SK-N-SH (cell line): Measurements from ENCODE around the gene TTF2. TPM values are rescaled to one million over a fixed set of nuclear protein-coding genes. Genes with fewer than 3 reads are reported as not detected.

ENCODE experiments used
- CTCF ChIA-PET: fragments of 300-600, 350-600 bp; formaldehyde crosslinking; extraction: SDS; loops from one replicate; lab custom pipeline; 2021; lab: Yijun Ruan, JAX
- POLR2A ChIA-PET: fragments of 350-600 bp; sonication (Branson Sonifier 250); formaldehyde crosslinking; extraction: SDS; loops from one replicate; lab custom pipeline; 2020; ENCODE audit warnings: antibody characterized with exemption, inconsistent platforms; lab: Yijun Ruan, JAX
- DNase-seq: peaks from one replicate; pipeline ENCODE4 v3.0.0; 2012
- H2AFZ ChIP-seq: fragments of 200-600 bp; sonication (generic); 2 replicates; pipeline ENCODE4 v1.8.1; 2016; ENCODE audit warnings: antibody characterized with exemption, mild to moderate bottlenecking, low read depth
- H3F3A ChIP-seq: fragments of 200-600 bp; sonication (generic); replicated peaks from 2 replicates; pipeline ENCODE3; 2016; ENCODE audit warnings: antibody characterized with exemption, mild to moderate bottlenecking; ENCODE audit not compliant: insufficient read depth
- H3K27ac ChIP-seq, 2 experiments: fragments of 200-500 bp in 1 of 2; fragments of 200-600 bp in 1 of 2; sonication (Bioruptor generic) in 1 of 2; sonication (generic), shearing (Covaris generic) in 1 of 2; 2 replicates each; pipeline versions ENCODE4 v1.5.1 to v1.6.1; 2014 to 2016; ENCODE audit warnings: low read depth in 2 of 2, inconsistent platforms in 1 of 2, low read length in 1 of 2, mild to moderate bottlenecking in 1 of 2, mixed read lengths in 1 of 2
- H3K27me3 ChIP-seq: fragments of 200-600 bp; sonication (generic), shearing (Covaris generic); 2 replicates; pipeline ENCODE4 v1.6.1; 2016; ENCODE audit warnings: mixed run types; ENCODE audit not compliant: insufficient read depth
- H3K36me3 ChIP-seq, 2 experiments: fragments of 200-500 bp in 1 of 2; fragments of 200-600 bp in 1 of 2; sonication (Bioruptor generic) in 1 of 2; sonication (generic) in 1 of 2; replicated peaks in 1 of 2; 2 replicates each; pipeline versions ENCODE3 to v1.5.1; 2014 to 2016; ENCODE audit warnings: low read length in 1 of 2, mild to moderate bottlenecking in 1 of 2; ENCODE audit not compliant: insufficient read depth in 2 of 2, control insufficient read depth in 1 of 2
- H3K4me1 ChIP-seq, 2 experiments: fragments of 200-500 bp in 1 of 2; fragments of 200-600 bp in 1 of 2; sonication (Bioruptor generic) in 1 of 2; sonication (generic), shearing (Covaris generic) in 1 of 2; 2 replicates each; pipeline versions ENCODE4 v1.5.1 to v1.6.1; 2014 to 2016; ENCODE audit warnings: low read depth in 1 of 2, low read length in 1 of 2, mixed run types in 1 of 2; ENCODE audit not compliant: insufficient read depth in 2 of 2, control insufficient read depth in 1 of 2
- H3K4me2 ChIP-seq: fragments of 200-600 bp; sonication (generic), shearing (Covaris generic); 2 replicates; pipeline ENCODE4 v1.6.1; 2017; ENCODE audit warnings: mixed run types
- H3K4me3 ChIP-seq, 2 experiments: fragments of 200-500 bp in 1 of 2; fragments of 200-600 bp in 1 of 2; sonication (Bioruptor generic) in 1 of 2; sonication (generic), shearing (Covaris generic) in 1 of 2; 2 replicates each; pipeline versions ENCODE4 v1.5.1 to v1.8.1; 2014 to 2016; ENCODE audit warnings: low read depth in 2 of 2, inconsistent platforms in 1 of 2, low read length in 1 of 2, mild to moderate bottlenecking in 1 of 2, mixed read lengths in 1 of 2, moderate library complexity in 1 of 2
- H3K79me2 ChIP-seq: fragments of 200-600 bp; sonication (generic); 2 replicates; pipeline ENCODE4 v1.8.1; 2017; ENCODE audit warnings: mild to moderate bottlenecking; ENCODE audit not compliant: insufficient read depth
- H3K9ac ChIP-seq: fragments of 200-600 bp; sonication (generic); 2 replicates; pipeline ENCODE4 v1.6.1; 2017; ENCODE audit warnings: mixed run types
- H3K9me2 ChIP-seq: fragments of 200-600 bp; sonication (generic); 2 replicates; pipeline ENCODE4 v1.6.1; 2017; ENCODE audit warnings: mixed run types
- H3K9me3 ChIP-seq: fragments of 200-600 bp; sonication (generic); 2 replicates; pipeline ENCODE4 v1.6.1; 2017; ENCODE audit warnings: mixed run types, mild to moderate bottlenecking, moderate library complexity
- H4K20me1 ChIP-seq: fragments of 200-600 bp; sonication (generic); 2 replicates; pipeline ENCODE4 v1.6.1; 2017; ENCODE audit warnings: mild to moderate bottlenecking, mixed run types; ENCODE audit not compliant: insufficient read depth
- CHD2 ChIP-seq: fragments of 150-350 bp; IDR thresholded peaks from 2 replicates; pipeline ENCODE4 v1.6.1; 2018; ENCODE audit warnings: low read length; ENCODE audit not compliant: partially characterized antibody
- ELF1 ChIP-seq: IDR thresholded peaks from 2 replicates; pipeline ENCODE4 v1.4.0; 2012
- EP300 ChIP-seq, 2 experiments: IDR thresholded peaks; 2 replicates each; pipeline versions ENCODE4 v1.4.0 to v1.6.1; 2012; ENCODE audit warnings: borderline replicate concordance in 1 of 2, low read depth in 1 of 2, low read length in 1 of 2
- EZH2phosphoT487 ChIP-seq: fragments of 200-600 bp; sonication (generic); IDR thresholded peaks from 2 replicates; pipeline ENCODE4 v1.6.1; 2017; ENCODE audit warnings: low read depth, mixed run types, mild to moderate bottlenecking, antibody characterized with exemption, moderate library complexity, borderline replicate concordance
- FOXJ3 ChIP-seq: sonication (generic); formaldehyde crosslinking; IDR thresholded peaks from 2 replicates; pipeline ENCODE4 v1.5.1; 2020; ENCODE audit warnings: mild to moderate bottlenecking, missing genetic modification reagents
- FOXM1 ChIP-seq: IDR thresholded peaks from 2 replicates; pipeline ENCODE4 v1.4.0; 2012; ENCODE audit warnings: low read depth, mild to moderate bottlenecking
- GABPA ChIP-seq: IDR thresholded peaks from 2 replicates; pipeline ENCODE4 v1.4.0; 2012; ENCODE audit warnings: low read depth, mild to moderate bottlenecking
- GATA2 ChIP-seq: sonication (generic); formaldehyde crosslinking; IDR thresholded peaks from 2 replicates; pipeline ENCODE4 v1.5.0; 2020; ENCODE audit warnings: mild to moderate bottlenecking, missing genetic modification reagents
- MEF2A ChIP-seq: IDR thresholded peaks from 2 replicates; pipeline ENCODE4 v1.4.0; 2012; ENCODE audit warnings: low read depth, borderline replicate concordance
- MXI1 ChIP-seq: IDR thresholded peaks from 2 replicates; pipeline ENCODE4 v1.6.1; 2012; ENCODE audit warnings: mild to moderate bottlenecking, low read depth, low read length, improper control_type of control experiment
- NRF1 ChIP-seq: IDR thresholded peaks from 2 replicates; pipeline ENCODE4 v1.6.1; 2012; ENCODE audit warnings: low read depth, mild to moderate bottlenecking, low read length
- POLR2AphosphoS5 ChIP-seq: IDR thresholded peaks from 2 replicates; pipeline ENCODE4 v1.6.1; 2012; ENCODE audit warnings: low read depth, low read length
- RXRA ChIP-seq: IDR thresholded peaks from 2 replicates; pipeline ENCODE4 v1.4.0; 2012; ENCODE audit warnings: low read depth, mild to moderate bottlenecking, borderline replicate concordance
- SIN3A ChIP-seq: IDR thresholded peaks from 2 replicates; pipeline ENCODE4 v1.6.1; 2012; ENCODE audit warnings: low read depth, mild to moderate bottlenecking, low read length, moderate library complexity, borderline replicate concordance
- SMC3 ChIP-seq: IDR thresholded peaks from 2 replicates; pipeline ENCODE4 v1.6.1; 2012; ENCODE audit warnings: low read depth, low read length, improper control_type of control experiment
- TAF1 ChIP-seq: IDR thresholded peaks from 2 replicates; pipeline ENCODE4 v1.6.1; 2012; ENCODE audit warnings: low read depth, mild to moderate bottlenecking, low read length, moderate library complexity, borderline replicate concordance
- TEAD4 ChIP-seq: IDR thresholded peaks from 2 replicates; pipeline ENCODE4 v1.4.0; 2012; ENCODE audit warnings: mild to moderate bottlenecking, borderline replicate concordance; ENCODE audit not compliant: insufficient read depth
- YY1 ChIP-seq: IDR thresholded peaks from 2 replicates; pipeline ENCODE4 v1.4.0; 2012; ENCODE audit warnings: low read depth, mild to moderate bottlenecking
- WGBS: methylation state at CpG from one replicate; pipeline ENCODE4 v1.1.6; 2017; ENCODE audit warnings: low lambda C conversion rate; 5-methylcytosine and 5-hydroxymethylcytosine counted together
- polyA plus RNA-seq, 3 experiments: library from polyadenylated mRNA; depleted of rRNA; stranded (reverse); fragments of >200 nt; gene quantifications; 2 replicates each; pipeline ENCODE4 v1.2.3, GENCODE V29; 2012
- TF ChIP-seq, protein P1 (sequence below): IDR thresholded peaks from 2 replicates; pipeline ENCODE4 v1.4.0; 2012; ENCODE audit warnings: low read depth, borderline replicate concordance
- TF ChIP-seq, protein P2 (sequence below): IDR thresholded peaks from 2 replicates; pipeline ENCODE4 v1.6.1; 2012; ENCODE audit warnings: mild to moderate bottlenecking, low read depth, low read length, moderate library complexity
- TF ChIP-seq, protein P3 (sequence below): fragments of 200-600 bp; sonication (generic); IDR thresholded peaks from 2 replicates; pipeline ENCODE4 v1.6.1; 2017; ENCODE audit warnings: antibody characterized with exemption, mild to moderate bottlenecking, moderate library complexity
- TF ChIP-seq, protein P4 (sequence below): IDR thresholded peaks from 2 replicates; pipeline ENCODE4; 2012

Gene TTF2
- polyA plus RNA-seq, 1 of the 3 experiments (the other 2 are of a cell fraction), result 10.8 TPM

DNA sequence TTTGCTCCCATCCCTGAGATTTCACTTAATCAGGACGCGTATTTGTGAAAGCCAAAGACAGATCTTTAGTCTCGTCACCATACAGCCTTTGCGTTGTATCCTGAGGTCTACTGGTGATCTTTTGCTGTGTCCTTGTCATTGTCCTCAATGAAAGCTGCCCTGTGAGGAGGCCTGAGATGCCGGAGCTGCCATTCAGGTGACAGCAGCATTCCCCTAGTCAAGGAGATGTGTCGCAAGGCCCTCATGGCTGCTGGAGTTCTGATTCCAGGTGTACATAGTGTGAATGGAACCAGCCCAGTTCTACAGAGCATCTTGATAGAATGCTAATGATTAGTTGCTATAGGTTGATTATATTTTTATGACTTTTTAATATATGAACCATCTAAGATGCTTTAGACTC is 24.1 kb downstream of the TTF2 start:
- H3K27me3 ChIP-seq, result no peaks in the 10 kb centered on the region
- no peak overlapping the region for H3K4me3 ChIP-seq
- WGBS, result 100% methylated on average over 5 of the region's 6 CpGs
- no peak overlapping the region for H3K4me2 ChIP-seq
- no peak for DNase-seq
- no peaks in the 10 kb centered on the region for H4K20me1 ChIP-seq
- peaks cover 4% of the 10 kb centered on the region for H3F3A ChIP-seq
- H3K36me3 ChIP-seq, result peaks cover 29 to 32% of the 10 kb centered on the region in 2 experiments
- H3K9me2 ChIP-seq, result no peaks in the 10 kb centered on the region
- no peak overlapping the region for H2AFZ ChIP-seq
- no peaks in the 10 kb centered on the region for H3K9me3 ChIP-seq
- POLR2A ChIA-PET, result no interaction called here
- no peaks in the 10 kb centered on the region for H3K4me1 ChIP-seq
- TF ChIP-seq GABPA (no peak), RXRA (no peak), TAF1 (no peak), SMC3 (no peak), EP300 (IDR thresholded peaks at IDR 0.05; ENCODE audit: borderline replicate concordance in 1 of 2, low read depth in 1 of 2, low read length in 1 of 2) (no peak), POLR2AphosphoS5 (no peak), NRF1 (no peak), FOXM1 (no peak), SIN3A (no peak), TEAD4 (no peak)
- TF ChIP-seq, all 33 proteins: peak for 0
- Histone ChIP-seq H3K79me2 (no peaks in the 10 kb centered on the region), H3K9ac (no peak overlapping the region), H3K27ac (no peak overlapping the region)
- CTCF ChIA-PET, result no interaction called here

DNA sequence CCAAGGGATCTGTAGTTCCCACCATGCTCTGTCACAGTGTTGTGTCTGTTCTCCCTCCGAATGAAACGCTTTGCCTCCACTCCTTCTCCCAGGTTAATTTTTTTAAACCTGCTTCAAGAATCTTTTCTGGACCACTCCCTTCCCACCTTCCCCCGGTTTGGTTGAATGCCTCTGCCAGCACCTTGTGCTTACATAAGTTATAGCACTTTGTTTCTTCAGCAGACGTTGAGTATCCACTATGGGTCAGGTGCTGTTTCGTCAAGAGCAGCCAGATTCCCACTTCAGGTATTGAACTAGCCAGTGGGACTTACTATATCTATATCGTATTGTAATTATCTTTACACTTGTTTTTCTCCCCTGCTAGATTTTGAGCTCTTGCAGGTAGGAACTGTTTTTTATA is 27.6 kb downstream of the TTF2 start:
- WGBS, result 93% methylated on average over 6 of the region's 6 CpGs
- H3K4me2 ChIP-seq, result no peak overlapping the region
- H3K4me3 ChIP-seq, result no peak overlapping the region
- peaks cover 11% of the 10 kb centered on the region for H3F3A ChIP-seq
- ChIA-PET CTCF (interaction anchor here (1.4 to 2.7 kb wide), 2 partner anchors 20 to 197 kb away, joined by 4 to 11 read pairs; no protein-coding TSS in a partner anchor), POLR2A (interaction anchor here (0.7 kb wide), 1 partner anchor 399 kb away, joined by 3 read pairs; no protein-coding TSS in a partner anchor)
- H3K9me3 ChIP-seq, result no peaks in the 10 kb centered on the region
- H2AFZ ChIP-seq, result no peak overlapping the region
- H3K27me3 ChIP-seq, result no peaks in the 10 kb centered on the region
- peaks cover 0 to 8% of the 10 kb centered on the region in 2 experiments; a peak in 2 of 4 replicates for H3K4me1 ChIP-seq
- H4K20me1 ChIP-seq, result no peaks in the 10 kb centered on the region
- no peaks in the 10 kb centered on the region for H3K79me2 ChIP-seq
- DNase-seq, result no peak
- no peak overlapping the region for H3K27ac ChIP-seq
- peaks cover 13 to 25% of the 10 kb centered on the region in 2 experiments for H3K36me3 ChIP-seq
- no peaks in the 10 kb centered on the region for H3K9me2 ChIP-seq
- no peak overlapping the region for H3K9ac ChIP-seq
- TF ChIP-seq, protein P1, sequence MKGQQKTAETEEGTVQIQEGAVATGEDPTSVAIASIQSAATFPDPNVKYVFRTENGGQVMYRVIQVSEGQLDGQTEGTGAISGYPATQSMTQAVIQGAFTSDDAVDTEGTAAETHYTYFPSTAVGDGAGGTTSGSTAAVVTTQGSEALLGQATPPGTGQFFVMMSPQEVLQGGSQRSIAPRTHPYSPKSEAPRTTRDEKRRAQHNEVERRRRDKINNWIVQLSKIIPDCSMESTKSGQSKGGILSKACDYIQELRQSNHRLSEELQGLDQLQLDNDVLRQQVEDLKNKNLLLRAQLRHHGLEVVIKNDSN, result no peak
- TF ChIP-seq FOXJ3 (CRISPR knock-in tag), result no peak
- TF ChIP-seq GATA2, result no peak
- TF ChIP-seq, protein P2, sequence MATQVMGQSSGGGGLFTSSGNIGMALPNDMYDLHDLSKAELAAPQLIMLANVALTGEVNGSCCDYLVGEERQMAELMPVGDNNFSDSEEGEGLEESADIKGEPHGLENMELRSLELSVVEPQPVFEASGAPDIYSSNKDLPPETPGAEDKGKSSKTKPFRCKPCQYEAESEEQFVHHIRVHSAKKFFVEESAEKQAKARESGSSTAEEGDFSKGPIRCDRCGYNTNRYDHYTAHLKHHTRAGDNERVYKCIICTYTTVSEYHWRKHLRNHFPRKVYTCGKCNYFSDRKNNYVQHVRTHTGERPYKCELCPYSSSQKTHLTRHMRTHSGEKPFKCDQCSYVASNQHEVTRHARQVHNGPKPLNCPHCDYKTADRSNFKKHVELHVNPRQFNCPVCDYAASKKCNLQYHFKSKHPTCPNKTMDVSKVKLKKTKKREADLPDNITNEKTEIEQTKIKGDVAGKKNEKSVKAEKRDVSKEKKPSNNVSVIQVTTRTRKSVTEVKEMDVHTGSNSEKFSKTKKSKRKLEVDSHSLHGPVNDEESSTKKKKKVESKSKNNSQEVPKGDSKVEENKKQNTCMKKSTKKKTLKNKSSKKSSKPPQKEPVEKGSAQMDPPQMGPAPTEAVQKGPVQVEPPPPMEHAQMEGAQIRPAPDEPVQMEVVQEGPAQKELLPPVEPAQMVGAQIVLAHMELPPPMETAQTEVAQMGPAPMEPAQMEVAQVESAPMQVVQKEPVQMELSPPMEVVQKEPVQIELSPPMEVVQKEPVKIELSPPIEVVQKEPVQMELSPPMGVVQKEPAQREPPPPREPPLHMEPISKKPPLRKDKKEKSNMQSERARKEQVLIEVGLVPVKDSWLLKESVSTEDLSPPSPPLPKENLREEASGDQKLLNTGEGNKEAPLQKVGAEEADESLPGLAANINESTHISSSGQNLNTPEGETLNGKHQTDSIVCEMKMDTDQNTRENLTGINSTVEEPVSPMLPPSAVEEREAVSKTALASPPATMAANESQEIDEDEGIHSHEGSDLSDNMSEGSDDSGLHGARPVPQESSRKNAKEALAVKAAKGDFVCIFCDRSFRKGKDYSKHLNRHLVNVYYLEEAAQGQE, result no peak
- TF ChIP-seq CHD2, result no peak
- no peak for TF ChIP-seq EZH2phosphoT487
- TF ChIP-seq ELF1, result no peak
- TF ChIP-seq, protein P3, sequence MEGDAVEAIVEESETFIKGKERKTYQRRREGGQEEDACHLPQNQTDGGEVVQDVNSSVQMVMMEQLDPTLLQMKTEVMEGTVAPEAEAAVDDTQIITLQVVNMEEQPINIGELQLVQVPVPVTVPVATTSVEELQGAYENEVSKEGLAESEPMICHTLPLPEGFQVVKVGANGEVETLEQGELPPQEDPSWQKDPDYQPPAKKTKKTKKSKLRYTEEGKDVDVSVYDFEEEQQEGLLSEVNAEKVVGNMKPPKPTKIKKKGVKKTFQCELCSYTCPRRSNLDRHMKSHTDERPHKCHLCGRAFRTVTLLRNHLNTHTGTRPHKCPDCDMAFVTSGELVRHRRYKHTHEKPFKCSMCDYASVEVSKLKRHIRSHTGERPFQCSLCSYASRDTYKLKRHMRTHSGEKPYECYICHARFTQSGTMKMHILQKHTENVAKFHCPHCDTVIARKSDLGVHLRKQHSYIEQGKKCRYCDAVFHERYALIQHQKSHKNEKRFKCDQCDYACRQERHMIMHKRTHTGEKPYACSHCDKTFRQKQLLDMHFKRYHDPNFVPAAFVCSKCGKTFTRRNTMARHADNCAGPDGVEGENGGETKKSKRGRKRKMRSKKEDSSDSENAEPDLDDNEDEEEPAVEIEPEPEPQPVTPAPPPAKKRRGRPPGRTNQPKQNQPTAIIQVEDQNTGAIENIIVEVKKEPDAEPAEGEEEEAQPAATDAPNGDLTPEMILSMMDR, result no peak
- no peak for TF ChIP-seq MXI1
- TF ChIP-seq YY1, result no peak
- TF ChIP-seq MEF2A, result no peak
- TF ChIP-seq, protein P4, sequence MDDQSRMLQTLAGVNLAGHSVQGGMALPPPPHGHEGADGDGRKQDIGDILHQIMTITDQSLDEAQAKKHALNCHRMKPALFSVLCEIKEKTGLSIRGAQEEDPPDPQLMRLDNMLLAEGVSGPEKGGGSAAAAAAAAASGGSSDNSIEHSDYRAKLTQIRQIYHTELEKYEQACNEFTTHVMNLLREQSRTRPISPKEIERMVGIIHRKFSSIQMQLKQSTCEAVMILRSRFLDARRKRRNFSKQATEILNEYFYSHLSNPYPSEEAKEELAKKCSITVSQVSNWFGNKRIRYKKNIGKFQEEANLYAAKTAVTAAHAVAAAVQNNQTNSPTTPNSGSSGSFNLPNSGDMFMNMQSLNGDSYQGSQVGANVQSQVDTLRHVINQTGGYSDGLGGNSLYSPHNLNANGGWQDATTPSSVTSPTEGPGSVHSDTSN, result no peak
